Suprapubic skin (tissue), 4 donors: ENCODE results near the gene GFER. TPM values are rescaled to one million over a fixed set of nuclear protein-coding genes. Genes with fewer than 3 reads are reported as not detected.

ENCODE experiments used
- DNase-seq, 2 donors: peaks; one replicate each; pipeline ENCODE4 v3.0.0-alpha.2; 2019; ENCODE audit warnings: low spot score in 2 of 2
- H3K27ac ChIP-seq: fragments of 200-600 bp; sonication (generic); one replicate; pipeline ENCODE4 v1.5.1; 2019
- H3K27me3 ChIP-seq: fragments of 200-600 bp; sonication (generic); one replicate; pipeline ENCODE4 v1.5.1; 2019
- H3K36me3 ChIP-seq: fragments of 200-600 bp; sonication (generic); one replicate; pipeline ENCODE4 v1.5.1; 2019
- H3K4me1 ChIP-seq: fragments of 200-600 bp; sonication (generic); one replicate; pipeline ENCODE4 v1.5.1; 2019
- H3K4me3 ChIP-seq: fragments of 200-600 bp; sonication (generic); one replicate; pipeline ENCODE4 v1.5.1; 2019; ENCODE audit warnings: mild to moderate bottlenecking
- H3K9me3 ChIP-seq: fragments of 200-600 bp; sonication (generic); one replicate; pipeline ENCODE4 v1.5.1; 2019
- EP300 ChIP-seq: sonication (generic); formaldehyde crosslinking; IDR thresholded peaks from one replicate; pipeline ENCODE4 v1.6.1; 2017; ENCODE audit warnings: antibody characterized with exemption
- POLR2A ChIP-seq, 2 donors: fragments of 450-650 bp; IDR thresholded peaks; one replicate each; pipeline ENCODE4 v1.6.1; 2017; ENCODE audit warnings: antibody characterized with exemption in 2 of 2, mild to moderate bottlenecking in 2 of 2, moderate library complexity in 2 of 2
- POLR2AphosphoS5 ChIP-seq, 3 donors: sonication (generic); formaldehyde crosslinking; IDR thresholded peaks; one replicate each; pipeline ENCODE4 v1.6.1; 2017; ENCODE audit warnings: antibody characterized with exemption in 3 of 3
- WGBS: methylation state at CpG from one replicate; pipeline ENCODE4 v1.1.5; 2018; 5-methylcytosine and 5-hydroxymethylcytosine counted together
- total RNA-seq, 4 donors: library from RNA; depleted of rRNA; stranded (reverse); fragments of >200 nt; gene quantifications; one replicate each; pipeline ENCODE4 v1.1.0, GENCODE V29; 2016
- TF ChIP-seq, protein P1 (sequence below), 2 donors: fragments of 200-600 bp in 1 of 2; fragments of 450-650 bp in 1 of 2; sonication (generic) in 1 of 2; IDR thresholded peaks; one replicate each; pipeline ENCODE4 v1.5.1; 2016 to 2019; ENCODE audit warnings: antibody characterized with exemption in 2 of 2, mild to moderate bottlenecking in 1 of 2, moderate library complexity in 1 of 2

Gene GFER
- total RNA-seq, 4 donors from 2014 or later, result 7.0 to 11.2 (median 9.5) TPM

DNA sequence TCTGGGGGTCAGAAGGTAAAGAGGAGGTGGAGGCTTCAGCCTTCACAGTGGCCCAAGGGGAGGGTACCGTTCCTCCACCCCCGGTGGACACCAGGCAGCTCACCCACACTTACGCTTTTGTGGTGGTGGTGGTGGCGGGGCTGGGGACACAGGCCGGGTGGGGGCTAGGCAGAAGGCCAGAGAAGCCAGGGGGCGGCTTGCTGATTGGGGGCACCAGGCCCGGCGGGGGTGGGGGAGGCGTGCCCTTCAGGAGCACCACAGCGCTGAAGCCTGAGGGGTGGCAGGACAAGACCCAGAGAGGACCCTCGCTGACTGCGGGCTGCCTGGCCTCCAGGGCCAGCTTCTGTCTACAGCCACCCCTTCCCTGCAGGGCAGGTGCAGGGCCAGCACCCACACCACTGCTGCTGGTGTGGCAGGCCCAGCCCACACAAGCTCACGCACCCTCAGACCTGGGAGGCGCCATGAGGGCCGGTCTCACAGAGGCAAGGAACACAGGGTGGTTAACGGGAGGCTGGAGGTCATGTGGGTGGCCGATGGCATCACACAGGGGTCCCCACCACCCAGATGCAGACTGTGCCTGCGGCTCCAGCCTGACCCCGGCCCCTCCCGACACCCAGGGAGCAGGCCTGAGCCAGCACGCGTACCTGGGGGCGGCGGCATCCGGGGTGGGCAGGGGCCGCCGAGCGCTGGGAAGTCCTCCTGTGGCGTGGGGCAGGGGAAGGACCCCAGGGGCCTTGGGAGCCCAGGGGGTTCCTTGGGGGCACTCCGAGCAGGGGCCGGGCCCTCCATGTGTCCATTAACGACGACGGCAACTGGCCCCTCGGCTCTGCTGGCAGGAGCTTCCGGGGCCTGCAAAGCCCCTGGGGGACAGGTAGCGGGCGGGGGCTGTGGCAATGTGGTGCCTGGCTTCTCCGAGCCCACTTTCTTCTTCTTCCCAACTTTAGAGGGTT, 15.1 kb downstream of the GFER start:
- no peak overlapping the region for H3K4me3 ChIP-seq
- no peak overlapping the region for H3K27ac ChIP-seq
- H3K9me3 ChIP-seq, result no peaks in the 10 kb centered on the region
- H3K27me3 ChIP-seq, result no peaks in the 10 kb centered on the region
- TF ChIP-seq EP300, result no peak
- TF ChIP-seq POLR2AphosphoS5 (IDR thresholded peaks at IDR 0.05), result no peak
- TF ChIP-seq, protein P1, sequence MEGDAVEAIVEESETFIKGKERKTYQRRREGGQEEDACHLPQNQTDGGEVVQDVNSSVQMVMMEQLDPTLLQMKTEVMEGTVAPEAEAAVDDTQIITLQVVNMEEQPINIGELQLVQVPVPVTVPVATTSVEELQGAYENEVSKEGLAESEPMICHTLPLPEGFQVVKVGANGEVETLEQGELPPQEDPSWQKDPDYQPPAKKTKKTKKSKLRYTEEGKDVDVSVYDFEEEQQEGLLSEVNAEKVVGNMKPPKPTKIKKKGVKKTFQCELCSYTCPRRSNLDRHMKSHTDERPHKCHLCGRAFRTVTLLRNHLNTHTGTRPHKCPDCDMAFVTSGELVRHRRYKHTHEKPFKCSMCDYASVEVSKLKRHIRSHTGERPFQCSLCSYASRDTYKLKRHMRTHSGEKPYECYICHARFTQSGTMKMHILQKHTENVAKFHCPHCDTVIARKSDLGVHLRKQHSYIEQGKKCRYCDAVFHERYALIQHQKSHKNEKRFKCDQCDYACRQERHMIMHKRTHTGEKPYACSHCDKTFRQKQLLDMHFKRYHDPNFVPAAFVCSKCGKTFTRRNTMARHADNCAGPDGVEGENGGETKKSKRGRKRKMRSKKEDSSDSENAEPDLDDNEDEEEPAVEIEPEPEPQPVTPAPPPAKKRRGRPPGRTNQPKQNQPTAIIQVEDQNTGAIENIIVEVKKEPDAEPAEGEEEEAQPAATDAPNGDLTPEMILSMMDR (IDR thresholded peaks at IDR 0.05), result no peak
- TF ChIP-seq POLR2A (IDR thresholded peaks at IDR 0.05), result no peak
- peaks cover 67% of the 10 kb centered on the region for H3K36me3 ChIP-seq
- H3K4me1 ChIP-seq, result peaks cover 23% of the 10 kb centered on the region
- 89% methylated on average over 7 of the region's 39 CpGs for WGBS
- DNase-seq, result no peak

- TF ChIP-seq, protein P1 (IDR thresholded peaks at IDR 0.05), result no peak
- TF ChIP-seq POLR2A (IDR thresholded peaks at IDR 0.05) (no peak), POLR2AphosphoS5 (IDR thresholded peaks at IDR 0.05) (no peak), EP300 (no peak)
- DNase-seq, result no peak
- no peak overlapping the region for H3K27ac ChIP-seq
- H3K4me1 ChIP-seq, result peaks cover 32% of the 10 kb centered on the region
- 79% methylated on average over 12 of the region's 28 CpGs for WGBS
- H3K36me3 ChIP-seq, result peaks cover 67% of the 10 kb centered on the region
- H3K27me3 ChIP-seq, result no peaks in the 10 kb centered on the region
- H3K4me3 ChIP-seq, result no peak overlapping the region
- no peaks in the 10 kb centered on the region for H3K9me3 ChIP-seq
Measured at GRCh38 chr16:1999866-2000514, 16.0 kb downstream of the GFER start.

DNA sequence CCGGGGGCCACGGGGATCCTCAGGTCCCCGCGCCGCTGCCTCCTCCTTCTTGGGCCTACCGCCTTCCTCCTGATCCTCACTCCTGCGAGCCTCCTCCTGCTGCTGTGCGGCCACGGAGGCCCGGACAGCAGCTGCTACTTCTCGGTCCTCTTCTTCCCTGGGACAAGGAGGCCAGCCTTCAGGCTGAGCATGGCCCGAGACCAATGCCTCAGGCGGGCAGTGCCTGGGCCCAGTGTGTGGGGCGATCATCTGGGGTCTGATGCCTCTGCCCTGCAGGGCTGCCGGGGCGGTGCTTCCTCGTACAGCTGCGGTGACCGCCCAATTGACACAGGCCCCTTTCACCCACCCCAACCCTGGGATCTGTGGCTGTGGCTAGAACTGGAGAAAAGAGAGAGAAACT, 17.0 kb downstream of the GFER start:
- WGBS, result 93% methylated on average over 6 of the region's 19 CpGs
- H3K4me3 ChIP-seq, result no peak overlapping the region
- H3K4me1 ChIP-seq, result peaks cover 42% of the 10 kb centered on the region
- H3K9me3 ChIP-seq, result no peaks in the 10 kb centered on the region
- H3K36me3 ChIP-seq, result peaks cover 67% of the 10 kb centered on the region
- DNase-seq, result no peak
- no peak overlapping the region for H3K27ac ChIP-seq
- H3K27me3 ChIP-seq, result no peaks in the 10 kb centered on the region
- TF ChIP-seq POLR2AphosphoS5 (IDR thresholded peaks at IDR 0.05) (no peak), EP300 (no peak), POLR2A (IDR thresholded peaks at IDR 0.05) (no peak)
- TF ChIP-seq, protein P1 (IDR thresholded peaks at IDR 0.05), result no peak

DNA sequence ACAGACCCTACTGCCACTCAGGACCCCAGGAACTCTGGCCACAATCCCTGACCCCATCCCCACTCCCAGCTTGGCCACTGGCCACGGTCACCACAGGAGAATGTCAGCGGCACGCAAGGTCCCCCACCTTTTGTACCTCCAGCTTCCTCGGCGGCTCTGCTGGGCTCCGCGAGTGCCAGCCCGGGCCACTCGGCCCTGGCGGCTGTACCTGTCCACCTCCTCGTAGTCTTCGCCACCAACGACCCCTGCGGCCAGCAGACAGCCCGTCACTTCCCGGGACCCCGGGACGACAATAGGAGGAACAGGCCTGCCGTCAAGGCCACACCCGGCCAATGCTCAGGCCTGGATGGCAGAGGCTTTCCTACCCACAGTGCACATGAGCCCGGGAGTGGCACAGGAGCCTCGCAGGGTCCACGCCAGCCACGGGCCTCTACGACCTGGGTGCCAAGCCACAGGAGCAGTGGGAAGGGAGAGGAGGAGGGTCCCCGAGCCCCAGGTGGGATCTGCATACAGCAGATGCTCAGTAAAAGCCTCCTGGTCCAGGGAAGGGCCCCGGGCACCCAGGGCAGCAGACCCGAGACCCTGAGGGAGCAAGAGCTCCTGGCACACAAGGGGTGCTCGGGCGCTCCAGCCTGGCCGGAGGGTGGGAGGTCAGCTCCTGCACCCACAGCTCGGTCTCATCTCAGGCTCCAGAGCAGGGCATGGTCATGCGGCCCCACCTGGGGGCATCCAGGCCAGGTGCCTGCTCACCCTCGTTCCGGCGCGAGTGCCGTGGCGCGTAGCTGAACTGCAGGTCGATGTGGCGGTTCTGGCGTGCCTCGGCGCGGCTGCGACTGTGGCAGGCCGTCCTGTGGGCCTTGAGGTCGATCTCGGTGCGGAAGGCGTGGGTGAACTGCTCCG, 17.7 kb downstream of the GFER start:
- 93% methylated on average over 33 of the region's 53 CpGs for WGBS
- Histone ChIP-seq H3K9me3 (no peaks in the 10 kb centered on the region), H3K4me1 (peaks cover 49% of the 10 kb centered on the region), H3K36me3 (peaks cover 67% of the 10 kb centered on the region), H3K27ac (no peak overlapping the region), H3K27me3 (no peaks in the 10 kb centered on the region), H3K4me3 (no peak overlapping the region)
- no peak for DNase-seq
- TF ChIP-seq, protein P1 (IDR thresholded peaks at IDR 0.05), result no peak
- no peak for TF ChIP-seq POLR2A (IDR thresholded peaks at IDR 0.05)
- no peak for TF ChIP-seq POLR2AphosphoS5 (IDR thresholded peaks at IDR 0.05)
- TF ChIP-seq EP300, result no peak
